ENCODE measurements around the gene SRF.

- TF ChIP-seq, protein P1, sequence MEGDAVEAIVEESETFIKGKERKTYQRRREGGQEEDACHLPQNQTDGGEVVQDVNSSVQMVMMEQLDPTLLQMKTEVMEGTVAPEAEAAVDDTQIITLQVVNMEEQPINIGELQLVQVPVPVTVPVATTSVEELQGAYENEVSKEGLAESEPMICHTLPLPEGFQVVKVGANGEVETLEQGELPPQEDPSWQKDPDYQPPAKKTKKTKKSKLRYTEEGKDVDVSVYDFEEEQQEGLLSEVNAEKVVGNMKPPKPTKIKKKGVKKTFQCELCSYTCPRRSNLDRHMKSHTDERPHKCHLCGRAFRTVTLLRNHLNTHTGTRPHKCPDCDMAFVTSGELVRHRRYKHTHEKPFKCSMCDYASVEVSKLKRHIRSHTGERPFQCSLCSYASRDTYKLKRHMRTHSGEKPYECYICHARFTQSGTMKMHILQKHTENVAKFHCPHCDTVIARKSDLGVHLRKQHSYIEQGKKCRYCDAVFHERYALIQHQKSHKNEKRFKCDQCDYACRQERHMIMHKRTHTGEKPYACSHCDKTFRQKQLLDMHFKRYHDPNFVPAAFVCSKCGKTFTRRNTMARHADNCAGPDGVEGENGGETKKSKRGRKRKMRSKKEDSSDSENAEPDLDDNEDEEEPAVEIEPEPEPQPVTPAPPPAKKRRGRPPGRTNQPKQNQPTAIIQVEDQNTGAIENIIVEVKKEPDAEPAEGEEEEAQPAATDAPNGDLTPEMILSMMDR (IDR thresholded peaks at IDR 0.05), result no peak
- TF ChIP-seq POLR2A (IDR thresholded peaks at IDR 0.05), result no peak
Measured at GRCh38 chr6:43125119-43125518, 46.0 kb upstream of the SRF start.

Measured in uterus (tissue), 2 donors.